ENCODE results near the gene RAP1GDS1. TPM values are rescaled to one million over a fixed set of nuclear protein-coding genes. Genes with fewer than 3 reads are reported as not detected.
"Not testable (repeated sequence)": the region's sequence is repeated elsewhere in the genome, so short reads cannot be mapped to it uniquely, and the experiment has no call there.

The RAP1GDS1 gene
- total RNA-seq, 1 donor from 2014 or later = 40.0 TPM

DNA sequence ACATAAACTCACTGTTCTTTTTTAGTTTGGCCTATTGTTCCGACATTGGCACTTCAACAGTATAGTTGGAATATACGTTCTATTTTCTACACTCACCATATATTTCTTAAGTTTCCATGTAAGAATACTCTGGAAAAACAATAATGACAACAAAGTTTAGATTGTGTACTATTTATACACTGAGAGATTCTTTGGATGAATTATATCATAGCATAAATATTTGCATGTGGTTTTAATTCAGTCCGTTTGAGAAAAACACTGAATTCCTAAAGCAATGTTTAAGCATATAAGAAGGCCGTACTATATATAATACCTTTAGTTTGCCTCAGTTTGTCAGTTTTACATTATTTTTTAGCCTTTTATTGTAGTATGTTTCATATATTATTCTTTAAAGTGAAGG lies 82.4 kb downstream of the RAP1GDS1 start:
- no peak for DNase-seq (ENCODE audit: low spot score)

DNA sequence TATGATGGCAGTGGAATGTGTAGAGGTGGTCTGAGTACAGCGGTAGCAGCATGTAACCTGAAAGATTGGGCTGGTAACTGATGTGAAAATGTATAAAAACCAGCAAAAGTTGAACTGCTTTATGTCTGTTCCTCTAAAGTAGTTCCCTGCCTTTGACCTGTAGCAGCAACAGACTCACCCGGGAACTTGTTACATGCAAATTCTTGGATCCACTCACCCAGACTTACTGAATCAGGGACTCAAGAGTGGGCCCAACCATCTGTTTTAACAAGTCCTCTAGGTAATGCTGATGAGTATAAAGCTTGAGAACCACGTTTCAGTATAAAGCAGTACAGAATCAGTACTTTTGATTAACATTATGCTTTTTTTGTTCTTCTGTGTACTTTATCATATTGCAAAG lies 84.7 kb downstream of the RAP1GDS1 start:
- DNase-seq (ENCODE audit: low spot score) = no peak

GRCh38 chr4:98352396-98352795 lies 91.2 kb downstream of the RAP1GDS1 start:
- no peak for DNase-seq (ENCODE audit: low spot score)

GRCh38 chr4:98352940-98353339 lies 91.8 kb downstream of the RAP1GDS1 start:
- DNase-seq (ENCODE audit: low spot score) = no peak

DNA sequence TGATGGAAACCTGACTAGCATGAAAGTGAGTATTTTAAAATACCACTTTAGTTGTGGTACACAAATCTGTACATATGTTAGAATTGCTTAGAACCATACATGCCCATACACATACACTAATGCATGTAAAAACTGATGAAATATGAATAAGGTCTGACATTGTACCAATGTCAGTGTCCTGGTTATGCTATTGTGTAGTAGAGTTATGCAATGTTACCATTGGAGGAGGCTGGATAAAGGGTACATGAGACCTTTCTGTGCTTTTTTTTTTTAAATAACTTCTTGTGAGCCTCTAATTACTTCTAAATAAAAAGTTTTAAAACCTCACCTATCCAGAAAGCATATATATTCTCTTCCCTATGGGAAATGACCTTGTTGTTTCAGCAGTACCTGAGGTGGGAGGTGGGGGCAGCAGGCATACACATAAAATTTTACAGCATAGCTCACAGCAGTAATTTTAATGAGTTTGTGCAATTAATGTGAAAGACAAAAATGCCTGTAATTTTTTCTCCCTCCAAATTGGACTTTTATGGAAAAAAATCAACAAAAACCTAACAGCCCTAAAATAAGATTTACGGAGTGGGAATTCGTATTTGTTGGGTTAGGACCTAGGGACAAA lies 97.6 kb downstream of the RAP1GDS1 start:
- DNase-seq (ENCODE audit: low spot score) = no peak

DNA sequence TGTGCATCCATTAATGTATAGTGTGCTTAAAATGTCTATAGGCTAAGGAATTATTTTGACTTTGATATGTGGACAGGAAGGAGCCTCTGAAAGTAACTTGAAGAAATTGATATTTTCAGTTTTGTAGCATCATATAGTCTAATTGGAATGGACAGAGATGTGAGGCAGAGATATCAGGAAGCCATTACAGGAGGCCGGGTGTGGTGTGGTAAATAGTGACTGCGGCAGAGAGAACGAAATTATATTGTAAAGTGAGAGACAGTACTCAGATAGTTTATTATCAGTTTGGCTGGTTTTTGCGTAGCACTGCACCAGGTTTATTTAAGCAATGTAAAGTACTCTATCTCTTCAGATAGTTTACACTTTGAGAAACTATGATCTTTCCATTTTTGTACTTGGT lies 98.5 kb downstream of the RAP1GDS1 start:
- no peak for DNase-seq (ENCODE audit: low spot score)

DNA sequence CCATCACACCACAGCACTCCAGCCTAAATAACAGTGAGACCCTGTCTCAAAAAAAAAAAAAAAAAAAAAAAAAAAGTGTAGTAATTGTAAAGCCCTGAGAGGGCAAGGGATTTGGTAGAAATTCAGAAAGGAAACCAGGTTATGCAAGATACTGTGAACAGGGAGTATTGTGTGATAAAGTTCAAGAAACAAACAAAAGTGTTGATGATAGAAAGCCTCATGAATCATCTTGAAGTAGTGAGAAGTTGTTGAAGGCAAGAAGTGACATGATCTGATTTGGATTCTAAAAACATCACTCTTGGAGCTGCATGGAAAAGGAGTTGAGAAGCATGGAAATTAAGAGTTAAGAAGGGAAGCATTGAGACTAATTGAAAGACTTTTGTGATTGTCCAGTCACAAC lies 102.2 kb downstream of the RAP1GDS1 start:
- DNase-seq (ENCODE audit: low spot score) = no peak

- not testable (repeated sequence) for DNase-seq (ENCODE audit: low spot score)
Measured at GRCh38 chr4:98366275-98366674, 105.1 kb downstream of the RAP1GDS1 start.

DNA sequence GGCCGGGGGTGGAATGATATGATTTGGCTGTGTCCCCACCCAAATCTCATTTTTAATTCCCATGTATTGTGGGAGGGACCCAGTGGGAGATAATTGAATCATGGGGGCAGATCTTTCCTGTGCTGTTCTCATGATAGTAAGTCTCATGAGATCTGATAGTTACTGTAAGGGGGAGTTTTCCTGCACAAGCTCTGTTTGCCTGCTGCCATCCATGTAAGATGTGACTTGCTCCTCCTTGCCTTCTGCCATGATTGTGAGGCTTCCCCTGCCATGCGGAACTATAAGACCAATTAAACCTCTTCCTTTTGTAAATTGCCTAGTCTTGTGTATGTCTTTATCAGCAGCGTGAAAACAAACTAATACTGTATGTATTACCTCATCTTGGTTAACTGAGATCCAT lies 106.8 kb downstream of the RAP1GDS1 start:
- not testable (repeated sequence) for DNase-seq (ENCODE audit: low spot score)

DNA sequence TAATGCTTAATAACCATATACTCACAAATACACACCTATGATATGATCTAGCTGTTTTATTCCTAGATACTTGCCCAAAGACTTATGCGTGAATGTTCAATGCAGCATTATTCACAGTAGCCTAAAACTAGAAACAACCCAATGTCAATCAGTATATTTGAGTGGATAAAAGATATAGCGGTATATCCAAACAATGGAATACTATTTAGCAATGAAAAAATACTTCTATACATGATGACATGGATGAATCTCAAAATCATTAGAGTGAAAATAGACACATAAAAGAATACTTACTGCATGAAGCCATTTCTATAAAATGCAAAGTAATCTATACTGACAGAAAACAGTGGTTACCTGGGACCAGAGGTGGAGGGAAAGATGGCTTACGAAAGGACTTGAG lies 108.1 kb downstream of the RAP1GDS1 start:
- no peak for DNase-seq (ENCODE audit: low spot score)

DNA sequence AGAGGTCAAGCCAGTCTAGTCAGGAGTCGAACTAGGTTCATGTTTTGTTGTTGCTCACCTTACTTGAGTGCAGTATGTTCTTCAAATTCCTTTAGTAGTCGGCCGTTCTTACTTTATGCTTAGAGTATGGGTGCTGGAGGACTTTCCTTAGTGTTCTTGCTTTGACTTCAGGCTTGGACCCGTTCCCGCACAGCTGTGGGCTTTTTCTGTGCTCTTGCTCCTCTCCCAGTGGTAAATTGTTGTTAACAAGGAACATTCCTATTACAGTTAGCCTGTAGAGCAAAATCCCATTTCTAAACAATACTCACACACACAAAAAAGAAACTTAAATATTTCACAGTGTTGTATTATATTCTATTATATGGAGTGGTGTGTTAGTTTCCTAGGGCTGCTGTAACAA lies 113.5 kb downstream of the RAP1GDS1 start:
- no peak for DNase-seq (ENCODE audit: low spot score)

DNA sequence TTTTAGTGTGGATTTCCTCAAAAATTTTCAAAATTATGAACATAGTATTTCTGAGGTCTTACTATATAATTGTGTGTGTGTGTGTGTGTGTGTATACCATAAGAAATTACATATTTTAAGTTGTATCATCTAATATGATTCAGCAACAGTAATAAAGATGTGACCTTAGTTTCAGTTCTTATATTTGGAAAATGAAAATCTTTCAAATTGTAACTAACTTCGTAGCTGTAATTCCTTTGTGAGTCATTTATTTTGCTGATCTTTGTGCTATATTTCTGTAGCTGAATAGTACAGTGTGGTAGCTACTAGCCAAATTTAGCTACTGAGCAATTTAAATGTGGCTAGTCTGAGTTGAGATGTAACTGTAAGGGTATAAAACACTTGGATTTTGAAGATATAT lies 116.4 kb downstream of the RAP1GDS1 start:
- no peak for DNase-seq (ENCODE audit: low spot score)

DNA sequence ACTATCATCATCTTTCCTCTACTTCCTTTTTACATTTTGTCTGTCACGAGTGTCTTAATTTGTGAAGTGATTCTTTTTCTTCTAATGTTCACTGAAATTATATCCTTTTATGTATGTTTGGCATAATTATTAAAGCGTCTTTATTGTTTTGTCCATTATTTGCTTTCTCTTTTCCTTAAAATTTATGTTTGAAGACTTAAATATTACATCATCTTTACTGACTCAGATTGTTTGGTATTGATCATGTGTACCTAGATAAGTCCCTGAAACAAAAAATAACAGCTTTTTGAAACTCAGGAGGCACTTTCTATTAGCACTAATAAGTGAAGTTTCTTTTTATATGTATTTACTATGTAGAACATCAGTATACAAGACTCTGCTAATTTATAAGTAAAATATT lies 120.1 kb downstream of the RAP1GDS1 start:
- no peak for DNase-seq (ENCODE audit: low spot score)

- no peak for DNase-seq (ENCODE audit: low spot score)
Measured at GRCh38 chr4:98383431-98384106, 122.4 kb downstream of the RAP1GDS1 start.

DNA sequence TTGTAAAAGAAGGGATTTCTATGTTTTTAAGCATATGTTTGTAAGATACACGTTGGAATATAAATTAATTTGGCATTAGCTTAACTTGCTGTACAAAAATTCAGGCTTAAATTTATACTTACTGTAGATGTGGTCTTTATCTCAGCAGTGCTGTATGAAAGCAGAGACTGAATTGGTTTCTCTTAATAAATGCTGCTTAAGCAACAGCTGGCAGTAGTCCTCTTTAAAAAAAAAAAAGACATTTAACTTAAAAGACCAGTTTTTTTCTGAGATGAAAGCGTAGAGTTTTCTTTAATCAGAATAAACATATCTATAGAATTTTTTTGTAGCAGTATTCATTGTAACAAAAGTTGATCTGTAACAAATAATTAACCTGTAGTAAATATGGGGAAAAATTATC lies 124.6 kb downstream of the RAP1GDS1 start:
- DNase-seq (ENCODE audit: low spot score) = no peak

DNA sequence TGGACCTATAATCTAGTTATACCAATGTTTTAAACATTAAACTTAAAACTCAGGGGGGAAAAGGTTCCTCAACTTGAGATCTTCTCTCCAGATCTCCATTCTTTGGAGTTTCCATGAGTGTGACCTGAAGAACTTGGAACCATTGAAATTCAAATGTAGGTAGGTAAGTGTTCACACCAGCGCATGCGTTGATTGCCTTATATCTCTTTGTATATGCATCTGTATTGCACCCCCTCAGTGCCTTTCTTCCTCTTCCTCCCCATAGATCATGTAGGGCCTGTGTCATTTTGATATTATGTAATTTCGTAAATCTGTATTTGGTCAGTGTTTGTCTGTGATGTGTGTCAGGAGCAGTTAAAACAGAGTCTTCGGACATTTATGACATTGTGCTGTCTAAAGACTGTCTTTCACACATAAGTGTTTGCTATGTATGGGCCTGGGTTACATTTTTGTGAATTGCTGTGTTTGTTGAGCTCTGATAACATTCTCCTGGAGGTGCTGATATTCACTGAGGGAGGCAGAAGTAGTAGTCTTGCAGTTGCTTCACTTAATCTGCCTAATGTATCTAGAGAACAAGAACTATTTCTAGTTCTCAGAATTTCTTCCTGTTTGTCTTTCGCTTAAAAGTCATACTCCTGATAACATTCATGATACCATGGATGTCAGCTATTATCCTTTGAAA lies 126.3 kb downstream of the RAP1GDS1 start:
- DNase-seq (ENCODE audit: low spot score) = no peak

DNA sequence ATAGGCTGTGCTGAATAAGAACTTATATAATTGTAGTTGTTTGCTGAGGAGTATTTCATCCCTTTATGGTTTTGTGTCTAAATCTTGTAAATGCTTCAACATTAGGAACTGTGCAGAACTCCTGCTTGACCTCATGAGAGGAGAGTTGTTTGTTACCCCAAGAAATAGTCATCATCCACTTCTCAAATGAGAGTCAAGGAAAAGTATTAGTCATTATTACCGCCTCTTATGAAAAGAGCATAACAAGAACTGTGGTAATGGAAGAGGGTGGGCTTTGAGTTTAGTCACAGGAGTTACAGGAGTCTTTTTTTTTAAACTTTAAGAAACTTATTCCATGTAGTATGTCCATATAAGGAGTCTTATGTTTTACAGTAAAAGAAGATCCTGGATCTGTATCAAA lies 132.9 kb downstream of the RAP1GDS1 start:
- DNase-seq (ENCODE audit: low spot score) = no peak

DNA sequence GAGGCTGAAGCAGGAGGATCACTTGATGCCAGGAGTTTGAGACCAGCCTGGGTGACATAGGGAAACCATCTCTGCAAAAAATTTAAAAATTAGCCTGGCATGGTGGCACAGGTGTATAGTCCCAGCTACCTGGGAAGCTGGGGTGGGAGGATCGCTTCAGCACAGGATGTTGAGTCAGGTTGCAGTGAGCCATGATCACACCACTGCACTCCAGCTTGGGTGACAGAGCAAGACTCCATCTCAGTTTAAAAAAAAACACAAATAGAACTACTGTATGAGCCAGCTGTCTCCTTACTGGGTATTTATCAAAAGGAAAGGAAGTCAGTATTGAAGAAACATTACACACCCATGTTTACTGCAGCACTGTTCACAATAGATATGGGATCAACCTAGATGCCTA lies 138.7 kb downstream of the RAP1GDS1 start:
- no peak for DNase-seq (ENCODE audit: low spot score)

- no peak for DNase-seq (ENCODE audit: low spot score)
Measured at GRCh38 chr4:98406819-98407218, 145.6 kb downstream of the RAP1GDS1 start.

DNA sequence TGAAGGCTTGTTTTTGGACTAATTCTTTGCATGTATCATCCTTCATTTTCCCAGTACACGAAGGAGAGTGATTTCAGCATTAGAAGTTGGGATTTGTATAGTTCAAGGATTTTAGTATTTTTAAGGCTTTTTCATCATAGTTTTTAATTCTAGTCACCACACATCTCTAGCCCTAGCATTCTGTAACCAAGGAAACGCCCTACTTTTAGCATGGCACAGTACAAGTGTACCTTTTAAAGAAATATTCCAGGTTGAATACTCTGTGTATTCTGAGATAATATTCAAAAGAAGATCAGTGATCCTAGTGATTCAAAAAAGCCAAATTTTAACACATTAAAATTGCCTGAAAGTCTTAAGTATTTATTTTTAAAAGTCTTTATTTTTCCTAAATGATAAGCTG lies 150.5 kb downstream of the RAP1GDS1 start:
- DNase-seq (ENCODE audit: low spot score) = no peak

DNA sequence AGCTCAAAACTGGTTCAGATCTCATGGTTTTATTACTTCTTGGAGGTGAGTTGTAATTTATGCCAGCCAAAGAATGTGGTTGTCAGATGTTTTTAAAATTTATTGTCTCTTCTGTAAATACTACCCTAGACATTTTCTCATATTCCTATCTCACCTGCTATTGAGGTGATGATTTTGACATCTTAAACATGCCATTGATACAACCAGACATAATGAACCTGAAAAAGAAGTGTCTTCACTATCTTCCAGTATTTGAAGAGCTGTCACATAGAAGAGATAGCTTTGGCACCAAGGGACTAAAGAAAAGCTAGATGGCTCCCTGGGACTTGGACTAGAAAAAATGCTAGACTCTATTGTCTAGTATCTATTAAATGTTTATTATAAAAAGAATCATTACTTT lies 155.7 kb downstream of the RAP1GDS1 start:
- no peak for DNase-seq (ENCODE audit: low spot score)

DNA sequence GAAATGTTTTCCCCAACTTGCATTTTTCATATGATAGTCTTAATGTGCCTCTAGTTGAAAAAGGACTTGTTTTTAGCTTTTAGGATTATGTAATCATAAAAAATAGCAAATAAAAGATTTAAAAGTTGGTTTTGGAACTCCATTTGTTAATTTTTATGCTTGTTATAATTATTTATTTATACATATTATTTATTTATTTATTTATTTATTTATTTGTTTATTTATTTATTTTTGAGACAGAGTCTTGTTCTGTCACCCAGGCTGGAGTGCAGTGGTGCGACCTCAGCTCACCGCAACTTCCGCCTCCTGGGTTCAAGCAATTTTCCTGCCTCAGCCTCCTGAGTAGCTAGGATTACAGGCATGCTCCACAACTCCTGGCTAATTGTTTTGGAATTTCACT lies 159.0 kb downstream of the RAP1GDS1 start:
- DNase-seq (ENCODE audit: low spot score) = not testable (repeated sequence)

DNA sequence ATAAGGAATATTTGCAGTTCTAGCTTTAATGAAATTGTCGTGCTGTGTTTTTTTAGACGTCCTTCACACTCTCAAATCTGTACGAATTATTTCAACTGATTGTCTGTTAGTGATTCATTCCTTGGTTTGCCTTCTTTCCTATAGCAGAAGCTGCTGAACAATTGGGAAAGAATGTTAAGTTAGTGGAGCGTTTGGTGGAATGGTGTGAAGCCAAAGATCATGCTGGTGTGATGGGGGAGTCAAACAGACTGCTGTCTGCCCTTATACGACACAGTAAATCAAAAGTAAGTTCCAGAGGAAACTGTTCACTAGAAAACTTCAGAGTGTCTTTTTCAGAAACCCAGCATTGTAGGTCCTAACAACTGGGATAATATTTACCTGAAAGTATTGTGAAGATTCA lies 159.9 kb downstream of the RAP1GDS1 start:
- DNase-seq (ENCODE audit: low spot score) = no peak
